ENCODE measurements around the gene DUSP22.
A peak's percentile ranks its signal among the peaks of the same experiment; 100 is the strongest.

The DUSP22 gene

GRCh38 chr6:380234-381218, 88.2 kb downstream of the DUSP22 start:
- no peak for DNase-seq (ENCODE audit: low read depth in 2 of 2)

DNA sequence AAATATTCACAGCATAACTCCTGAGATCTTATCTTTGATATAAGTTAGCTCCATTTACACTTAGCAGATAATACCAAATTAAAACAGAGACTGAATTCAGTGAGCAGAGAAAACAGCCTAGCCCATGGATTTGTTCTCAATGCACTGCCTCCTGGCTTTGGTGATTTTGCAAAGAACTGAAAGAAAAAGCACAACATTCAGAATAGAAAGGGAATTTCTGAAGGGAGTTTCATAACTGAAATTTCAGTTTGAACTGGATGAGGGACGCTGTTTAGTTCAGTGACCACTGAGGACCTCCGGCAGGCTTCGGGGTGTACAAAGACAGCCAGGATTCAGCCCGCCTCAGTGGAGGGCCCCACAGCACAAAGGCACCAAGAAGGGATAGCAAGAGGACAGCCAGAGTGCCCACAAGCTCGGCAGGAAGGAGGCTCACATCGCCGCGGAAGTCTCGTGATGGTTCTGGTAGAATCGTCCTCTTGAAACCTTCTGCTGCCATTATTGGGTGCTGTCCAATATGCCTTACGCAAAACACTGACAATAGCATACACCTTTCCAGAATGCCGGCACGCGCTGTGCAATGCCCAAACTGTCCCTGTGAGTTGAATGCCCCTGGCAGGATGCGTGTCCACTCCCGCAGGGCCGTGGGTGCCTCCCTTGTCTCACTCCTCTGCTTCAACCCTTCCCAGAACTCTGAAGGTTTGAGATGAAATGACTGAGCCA, 89.6 kb downstream of the DUSP22 start:
- no peak for DNase-seq (ENCODE audit: low read depth in 2 of 2)

DNA sequence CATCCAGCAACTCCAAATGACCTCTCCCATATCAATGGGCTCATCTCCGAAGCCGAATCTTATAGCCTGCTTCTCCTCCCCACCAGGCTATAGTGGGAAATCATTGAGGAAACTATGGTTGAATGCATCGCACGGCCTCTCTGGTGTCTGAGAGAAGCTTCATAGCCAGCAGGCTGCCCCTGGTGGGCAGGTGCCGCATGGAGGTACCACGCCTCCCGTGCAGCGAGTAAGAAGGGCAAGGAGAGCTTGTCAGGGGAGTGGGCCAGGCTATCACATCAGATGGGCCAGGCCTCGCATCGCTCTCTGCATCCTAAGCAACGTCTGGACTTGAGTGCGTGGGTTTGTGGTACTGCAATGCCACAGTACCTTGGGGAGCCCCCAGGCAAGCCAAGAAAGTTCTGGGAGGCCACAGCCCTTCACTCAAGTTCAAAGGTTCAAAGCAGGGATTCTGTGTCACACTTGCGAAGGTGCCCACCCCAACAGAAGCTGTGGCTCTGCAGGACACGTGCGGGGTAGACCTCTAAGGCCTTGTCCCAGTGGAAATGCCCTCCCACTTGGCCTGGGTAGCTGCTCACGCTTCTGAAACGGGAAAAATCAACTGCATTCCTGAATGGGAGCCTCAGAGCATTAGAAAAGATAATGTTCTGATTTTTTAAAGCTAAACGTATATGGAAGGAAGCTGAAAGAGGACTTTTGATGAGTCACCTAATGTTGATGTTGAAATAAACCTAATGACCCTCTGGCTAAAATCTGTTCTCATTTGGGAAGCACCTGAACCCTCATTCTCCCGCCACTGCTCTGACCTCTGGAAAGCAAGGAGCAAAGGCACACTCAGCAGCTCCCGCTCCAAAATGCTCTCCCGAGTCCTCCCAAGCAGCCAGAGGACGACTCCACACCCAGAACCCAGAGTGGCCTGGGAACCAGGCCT, 90.9 kb downstream of the DUSP22 start:
- no peak for DNase-seq (ENCODE audit: low read depth in 2 of 2)

DNA sequence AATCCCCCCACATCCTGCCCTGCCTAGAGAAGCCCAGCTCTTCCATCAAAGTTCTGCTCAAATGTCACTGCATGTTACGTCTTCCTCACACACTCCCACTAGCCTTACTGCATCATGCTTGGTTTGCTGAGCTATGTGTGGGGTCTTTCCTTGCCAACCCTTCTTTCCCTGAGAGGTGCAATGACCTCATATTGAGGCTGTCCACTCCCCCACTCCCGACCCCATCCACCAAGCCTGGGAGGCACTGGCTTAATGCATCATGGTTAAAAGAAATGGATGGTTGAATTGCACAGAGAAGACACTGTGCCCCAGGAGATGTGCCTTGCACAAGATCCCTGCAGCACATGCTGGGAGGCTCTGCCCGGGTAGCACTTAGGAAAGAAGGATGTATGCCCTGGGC, 91.6 kb downstream of the DUSP22 start:
- DNase-seq (ENCODE audit: low read depth in 2 of 2) = no peak

GRCh38 chr6:384898-385297, 92.6 kb downstream of the DUSP22 start:
- DNase-seq (ENCODE audit: low read depth in 2 of 2) = no peak

- DNase-seq (ENCODE audit: low read depth in 2 of 2) = no peak
These were observed 93.3 kb downstream of the DUSP22 start for GRCh38 chr6:385614-386013.

- DNase-seq (ENCODE audit: low read depth in 2 of 2) = no peak
These were observed 94.5 kb downstream of the DUSP22 start for GRCh38 chr6:386688-387266.

GRCh38 chr6:387293-387741, 95.0 kb downstream of the DUSP22 start:
- DNase-seq (ENCODE audit: low read depth in 2 of 2) = no peak

GRCh38 chr6:388202-388903, 96.1 kb downstream of the DUSP22 start:
- no peak for DNase-seq (ENCODE audit: low read depth in 2 of 2)

- no peak for DNase-seq (ENCODE audit: low read depth in 2 of 2)
These were observed 96.9 kb downstream of the DUSP22 start for GRCh38 chr6:389143-389542.

DNA sequence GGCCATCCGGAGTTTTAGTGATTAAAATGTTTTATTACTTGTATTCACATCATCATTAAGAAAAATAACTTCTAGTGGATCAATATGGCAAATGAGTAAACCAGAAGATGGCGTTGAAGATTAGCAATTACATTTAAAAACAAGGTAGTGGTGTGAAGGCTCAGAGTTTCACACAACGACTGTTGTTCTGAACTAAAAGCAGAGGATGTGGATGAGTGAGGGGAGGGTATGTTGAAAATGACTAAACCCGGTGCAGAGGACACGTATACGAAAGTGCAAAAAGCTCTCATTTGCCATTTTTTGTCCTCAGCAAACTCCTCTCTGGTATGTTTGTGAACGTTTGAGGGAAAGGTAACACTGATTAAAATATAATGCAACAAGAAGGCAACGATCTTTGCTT, 97.3 kb downstream of the DUSP22 start:
- DNase-seq (ENCODE audit: low read depth in 2 of 2) = no peak

DNA sequence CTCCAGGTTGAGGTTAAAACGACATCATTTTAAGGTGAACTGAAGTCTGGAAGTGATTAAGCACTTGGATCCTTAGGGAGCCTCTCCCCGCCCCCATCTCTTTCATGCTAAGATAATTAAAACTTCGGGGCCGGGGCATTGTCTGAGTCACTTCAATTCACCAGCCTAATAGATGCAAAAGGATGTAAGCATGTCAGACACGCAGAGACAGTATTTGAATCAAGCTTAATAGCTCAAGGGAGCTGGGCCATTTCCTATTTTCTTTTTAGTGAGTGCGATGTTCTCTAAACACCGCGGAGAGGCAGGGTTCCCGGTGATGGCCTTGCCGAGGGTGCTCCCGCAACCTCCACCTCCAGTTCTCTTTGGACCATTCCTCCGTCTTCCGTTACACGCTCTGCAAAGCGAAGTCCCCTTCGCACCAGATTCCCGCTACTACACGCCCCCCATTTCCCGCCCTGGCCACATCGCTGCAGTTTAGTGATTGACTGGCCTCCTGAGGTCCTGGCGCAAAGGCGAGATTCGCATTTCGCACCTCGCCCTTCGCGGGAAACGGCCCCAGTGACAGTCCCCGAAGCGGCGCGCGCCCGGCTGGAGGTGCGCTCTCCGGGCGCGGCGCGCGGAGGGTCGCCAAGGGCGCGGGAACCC, 98.7 kb downstream of the DUSP22 start:
- DNase-seq (ENCODE audit: low read depth in 2 of 2) = no peak

DNA sequence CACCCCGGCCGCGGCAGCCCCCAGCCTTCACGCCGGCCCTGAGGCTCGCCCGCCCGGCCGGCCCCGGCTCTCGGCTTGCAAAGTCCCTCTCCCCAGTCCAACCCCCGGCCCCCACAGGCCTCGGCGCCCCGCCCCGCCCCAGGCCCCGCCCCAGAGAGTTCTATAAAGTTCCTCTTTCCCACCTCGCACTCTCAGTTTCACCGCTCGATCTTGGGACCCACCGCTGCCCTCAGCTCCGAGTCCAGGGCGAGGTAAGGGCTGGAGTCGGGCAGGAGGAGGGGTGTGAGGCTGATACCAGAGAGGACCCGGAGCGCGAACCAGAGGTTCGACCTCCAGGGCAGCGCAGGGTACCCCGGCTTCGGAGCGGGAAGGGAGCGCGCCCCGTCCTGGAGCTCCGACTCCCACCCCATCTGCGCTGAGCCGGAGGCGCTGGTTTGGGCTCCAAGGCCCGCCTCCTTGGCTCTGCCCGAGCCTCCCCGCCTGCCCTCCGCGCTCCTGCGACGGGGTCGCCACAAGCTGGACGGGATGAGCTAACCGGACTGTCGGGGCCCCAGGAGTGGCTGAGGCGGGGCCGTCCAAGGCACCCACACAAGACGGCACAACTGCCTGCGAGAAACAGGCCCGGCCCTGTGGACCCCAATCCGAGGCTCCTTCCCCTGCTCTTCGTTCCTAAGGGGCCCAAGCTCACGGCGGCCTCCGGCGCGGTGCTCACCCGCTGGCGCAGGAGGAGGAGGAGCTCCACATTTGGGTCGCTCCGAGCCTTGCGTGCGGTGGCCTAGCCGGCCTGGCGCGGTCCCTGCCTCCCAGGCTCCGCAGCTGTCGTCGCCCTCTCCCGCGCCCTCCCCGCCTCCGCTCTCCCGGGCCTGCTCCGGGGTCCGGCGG, 99.5 kb downstream of the DUSP22 start, which contains the start of gene IRF4:
Gene IRF4, plus strand, starts transcription at position 194 of the 882 bp plus-strand sequence. CDS start 1,401 bp downstream, outside the sequence.
- peak in 1 of 2 donors; percentile 64 for DNase-seq (ENCODE audit: low read depth in 2 of 2)

- DNase-seq (ENCODE audit: low read depth in 2 of 2) = no peak
These were observed 100.4 kb downstream of the DUSP22 start for GRCh38 chr6:392441-393390.

GRCh38 chr6:393391-394221, 101.3 kb downstream of the DUSP22 start:
- DNase-seq (ENCODE audit: low read depth in 2 of 2) = no peak

DNA sequence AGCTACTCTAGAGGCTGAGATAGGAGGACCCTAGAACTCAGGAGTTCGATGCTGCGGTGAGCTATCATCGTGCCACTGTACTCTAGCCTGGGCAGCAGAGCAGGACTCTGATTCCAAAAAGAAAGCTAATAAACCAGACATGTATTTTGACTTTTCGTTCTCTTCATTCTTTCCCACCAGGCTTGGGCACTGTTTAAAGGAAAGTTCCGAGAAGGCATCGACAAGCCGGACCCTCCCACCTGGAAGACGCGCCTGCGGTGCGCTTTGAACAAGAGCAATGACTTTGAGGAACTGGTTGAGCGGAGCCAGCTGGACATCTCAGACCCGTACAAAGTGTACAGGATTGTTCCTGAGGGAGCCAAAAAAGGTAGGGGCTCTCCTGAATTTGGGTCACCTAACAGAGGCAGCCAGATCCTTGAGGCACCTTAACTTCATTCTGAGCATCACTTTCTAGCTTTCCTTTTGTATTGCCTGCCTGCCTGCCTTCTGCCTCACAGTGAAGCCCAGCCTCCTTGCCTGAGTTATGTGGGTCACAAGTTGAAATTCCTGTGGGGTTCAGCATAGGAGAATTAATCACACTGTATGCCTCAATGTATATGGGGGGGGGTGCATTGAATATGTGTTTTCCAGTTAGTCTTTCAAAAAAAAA, 102.5 kb downstream of the DUSP22 start:
- no peak for DNase-seq (ENCODE audit: low read depth in 2 of 2)

Data from stimulated activated CD4-positive, alpha-beta T cell treated with anti-CD3 and anti-CD28 coated beads, Interleukin-15, amount 100 ng/mL, for 48 hours (primary cell).